Gastroesophageal sphincter (tissue), 4 donors: ENCODE results near the gene ACKR3. TPM values are rescaled to one million over a fixed set of nuclear protein-coding genes. Genes with fewer than 3 reads are reported as not detected.

ENCODE experiments used
- ATAC-seq: fragments of 150-250 bp; one replicate; pipeline ENCODE4 v1.9.1; 2016; ENCODE audit warnings: mild to moderate bottlenecking, moderate library complexity
- H3K27ac ChIP-seq, 4 donors: fragments of 200-600 bp; sonication (generic) in 3 of 4; 1 replicate in 3 of 4; 2 replicates in 1 of 4; pipeline ENCODE4 v1.5.1; 2016 to 2019
- H3K27me3 ChIP-seq: fragments of 200-600 bp; sonication (generic); one replicate; pipeline ENCODE4 v1.5.1; 2019
- H3K36me3 ChIP-seq, 2 donors: fragments of 200-600 bp; sonication (generic); one replicate each; pipeline ENCODE4 v1.5.1; 2019; ENCODE audit warnings: control low read depth in 1 of 2
- H3K4me1 ChIP-seq, 3 donors: fragments of 200-600 bp; sonication (generic); 1 replicate in 2 of 3; 2 replicates in 1 of 3; pipeline ENCODE4 v1.5.1; 2016 to 2019; ENCODE audit warnings: control low read depth in 2 of 3
- H3K4me3 ChIP-seq, 2 donors: fragments of 200-600 bp; sonication (generic); one replicate each; pipeline ENCODE4 v1.5.1; 2019; ENCODE audit warnings: mild to moderate bottlenecking in 1 of 2, moderate library complexity in 1 of 2
- H3K9me3 ChIP-seq, 3 donors: fragments of 200-600 bp; sonication (generic); one replicate each; pipeline ENCODE4 v1.5.1; 2017 to 2019; ENCODE audit warnings: control low read depth in 2 of 3
- CTCF ChIP-seq, 4 experiments: fragments of 200-600 bp in 2 of 4; fragments of 450-650 bp in 2 of 4; sonication (generic) in 1 of 4; IDR thresholded peaks; one replicate each; pipeline ENCODE4 v1.5.1; 2017 to 2019; ENCODE audit warnings: antibody characterized with exemption in 4 of 4, mild to moderate bottlenecking in 2 of 4, moderate library complexity in 2 of 4
- EP300 ChIP-seq: sonication (generic); formaldehyde crosslinking; IDR thresholded peaks from one replicate; pipeline ENCODE4 v1.6.1; 2017; ENCODE audit warnings: antibody characterized with exemption, mild to moderate bottlenecking
- POLR2A ChIP-seq, 2 donors: fragments of 450-650 bp; IDR thresholded peaks; one replicate each; pipeline ENCODE4 v1.6.1; 2017; ENCODE audit warnings: antibody characterized with exemption in 2 of 2, mild to moderate bottlenecking in 2 of 2, moderate library complexity in 1 of 2
- POLR2AphosphoS5 ChIP-seq: sonication (generic); formaldehyde crosslinking; IDR thresholded peaks from one replicate; pipeline ENCODE4 v1.6.1; 2017; ENCODE audit warnings: antibody characterized with exemption
- WGBS, 2 donors: methylation state at CpG; one replicate each; pipeline ENCODE4 v1.1.5; 2018; ENCODE audit warnings: low coverage in 1 of 2; 5-methylcytosine and 5-hydroxymethylcytosine counted together
- total RNA-seq, 4 donors: library from RNA; depleted of rRNA; stranded (reverse); fragments of >200 nt; gene quantifications; one replicate each; pipeline ENCODE4 v1.1.0, GENCODE V29; 2016

The ACKR3 gene
- total RNA-seq, 4 donors from 2014 or later, result 21.0 to 68.5 (median 42.5) TPM

GRCh38 chr2:236602678-236603077 lies 33.1 kb downstream of the ACKR3 start:
- Histone ChIP-seq H3K27me3 (no peaks in the 10 kb centered on the region), H3K4me1 (no peaks in the 10 kb centered on the region), H3K27ac (no peak overlapping the region), H3K4me3 (no peak overlapping the region), H3K36me3 (no peaks in the 10 kb centered on the region), H3K9me3 (no peaks in the 10 kb centered on the region)
- WGBS, 2 donors, result 90 to 100% methylated on average over 1 to 4 of the region's 4 CpGs
- no peak for TF ChIP-seq EP300
- TF ChIP-seq POLR2AphosphoS5, result no peak
- no peak for TF ChIP-seq POLR2A (IDR thresholded peaks at IDR 0.05)
- TF ChIP-seq CTCF (IDR thresholded peaks at IDR 0.05), result no peak
- no peak for ATAC-seq

- Histone ChIP-seq H3K36me3 (no peaks in the 10 kb centered on the region), H3K9me3 (no peaks in the 10 kb centered on the region), H3K4me1 (no peaks in the 10 kb centered on the region), H3K27ac (no peak overlapping the region), H3K27me3 (no peaks in the 10 kb centered on the region), H3K4me3 (no peak overlapping the region)
- 87 to 88% methylated on average over 3 to 13 of the region's 15 CpGs for WGBS, 2 donors
- no peak for ATAC-seq
- TF ChIP-seq EP300 (no peak), POLR2AphosphoS5 (no peak), POLR2A (IDR thresholded peaks at IDR 0.05) (no peak), CTCF (IDR thresholded peaks at IDR 0.05) (no peak)
These were observed 33.9 kb downstream of the ACKR3 start for GRCh38 chr2:236603361-236604015.

- Histone ChIP-seq H3K4me1 (no peaks in the 10 kb centered on the region), H3K27me3 (no peaks in the 10 kb centered on the region), H3K27ac (no peak overlapping the region), H3K4me3 (no peak overlapping the region), H3K9me3 (no peaks in the 10 kb centered on the region), H3K36me3 (no peaks in the 10 kb centered on the region)
- TF ChIP-seq EP300 (no peak), POLR2A (IDR thresholded peaks at IDR 0.05) (no peak), CTCF (IDR thresholded peaks at IDR 0.05) (no peak)
- 79 to 85% methylated on average over 14 to 19 of the region's 20 CpGs for WGBS, 2 donors
- ATAC-seq, result no peak
These were observed 35.1 kb downstream of the ACKR3 start for GRCh38 chr2:236604575-236605344.

GRCh38 chr2:236605345-236605734 lies 35.7 kb downstream of the ACKR3 start:
- no peak for TF ChIP-seq CTCF (IDR thresholded peaks at IDR 0.05)
- no peak for TF ChIP-seq POLR2A (IDR thresholded peaks at IDR 0.05)
- TF ChIP-seq POLR2AphosphoS5, result no peak
- no peak for TF ChIP-seq EP300
- H3K4me1 ChIP-seq, result no peaks in the 10 kb centered on the region
- no peaks in the 10 kb centered on the region for H3K9me3 ChIP-seq
- no peak for ATAC-seq
- no peaks in the 10 kb centered on the region for H3K36me3 ChIP-seq
- WGBS, 2 donors, result 94 to 96% methylated on average over 4 to 10 of the region's 13 CpGs
- no peak overlapping the region for H3K27ac ChIP-seq
- no peaks in the 10 kb centered on the region for H3K27me3 ChIP-seq
- H3K4me3 ChIP-seq, result no peak overlapping the region

GRCh38 chr2:236606023-236606422 lies 36.4 kb downstream of the ACKR3 start:
- ATAC-seq, result no peak
- no peaks in the 10 kb centered on the region for H3K36me3 ChIP-seq
- no peak overlapping the region for H3K4me3 ChIP-seq
- TF ChIP-seq CTCF (IDR thresholded peaks at IDR 0.05) (no peak), POLR2A (IDR thresholded peaks at IDR 0.05) (no peak), EP300 (no peak), POLR2AphosphoS5 (no peak)
- no peaks in the 10 kb centered on the region for H3K9me3 ChIP-seq
- H3K27ac ChIP-seq, result no peak overlapping the region
- H3K27me3 ChIP-seq, result no peaks in the 10 kb centered on the region
- 94 to 100% methylated on average over 3 to 10 of the region's 10 CpGs for WGBS, 2 donors
- no peaks in the 10 kb centered on the region for H3K4me1 ChIP-seq
